ENCODE measurements around the gene AIFM1. TPM values are rescaled to one million over a fixed set of nuclear protein-coding genes. Genes with fewer than 3 reads are reported as not detected.

AIFM1 gene
- total and polyA plus RNA-seq, 4 donors = 14.4 to 35.8 (median 31.2) TPM

- Histone ChIP-seq H3K9me3 (ENCODE audit: control insufficient read depth in 4 of 4, insufficient read depth in 3 of 4, low read length in 3 of 4) (no peaks in the 10 kb centered on the region), H3K36me3 (ENCODE audit: control insufficient read depth in 4 of 4, insufficient read depth in 4 of 4, low read length in 4 of 4) (peaks cover 5 to 16% (median 11%) of the 10 kb centered on the region in 4 donors), H3K27ac (ENCODE audit: low read depth in 1 of 2, low read length in 1 of 2) (no peak overlapping the region), H3K4me1 (ENCODE audit: control insufficient read depth in 5 of 5, insufficient read depth in 5 of 5, low read length in 5 of 5) (no peaks in the 10 kb centered on the region), H3K4me3 (no peak overlapping the region), H3K9ac (ENCODE audit: insufficient read depth in 1 of 2, low read length in 2 of 2) (no peak overlapping the region), H3K27me3 (ENCODE audit: control insufficient read depth in 3 of 3, insufficient read depth in 3 of 3, low read length in 2 of 3) (peaks cover 0 to 2% (median 2%) of the 10 kb centered on the region in 3 donors)
- TF ChIP-seq CTCF (IDR thresholded peaks at IDR 0.05; ENCODE audit: control extremely low read depth, extremely low read depth) = no peak
- ATAC-seq (ENCODE audit: insufficient read depth, low FRiP score) = no peak
- DNase-seq = no peak
- 85 to 97% methylated on average over 8 of the region's 8 CpGs for WGBS, 2 donors
These were observed 28.7 kb downstream of the AIFM1 start for GRCh38 chrX:130136961-130137360.

GRCh38 chrX:130136496-130136895, 29.1 kb downstream of the AIFM1 start:
- Histone ChIP-seq H3K4me3 (no peak overlapping the region), H3K27me3 (ENCODE audit: control insufficient read depth in 3 of 3, insufficient read depth in 3 of 3, low read length in 2 of 3) (peaks cover 0 to 2% (median 2%) of the 10 kb centered on the region in 3 donors), H3K4me1 (ENCODE audit: control insufficient read depth in 5 of 5, insufficient read depth in 5 of 5, low read length in 5 of 5) (no peaks in the 10 kb centered on the region), H3K27ac (ENCODE audit: low read depth in 1 of 2, low read length in 1 of 2) (no peak overlapping the region), H3K9ac (ENCODE audit: insufficient read depth in 1 of 2, low read length in 2 of 2) (no peak overlapping the region), H3K36me3 (ENCODE audit: control insufficient read depth in 4 of 4, insufficient read depth in 4 of 4, low read length in 4 of 4) (peaks cover 5 to 16% (median 11%) of the 10 kb centered on the region in 4 donors), H3K9me3 (ENCODE audit: control insufficient read depth in 4 of 4, insufficient read depth in 3 of 4, low read length in 3 of 4) (no peaks in the 10 kb centered on the region)
- ATAC-seq (ENCODE audit: insufficient read depth, low FRiP score) (no peak), DNase-seq (no peak)
- 65 to 77% methylated on average over 5 of the region's 5 CpGs for WGBS, 2 donors
- no peak for TF ChIP-seq CTCF (IDR thresholded peaks at IDR 0.05; ENCODE audit: control extremely low read depth, extremely low read depth)

GRCh38 chrX:130130990-130131389, 34.7 kb downstream of the AIFM1 start:
- no peak for ATAC-seq (ENCODE audit: insufficient read depth, low FRiP score)
- H3K4me3 ChIP-seq = no peak overlapping the region
- H3K9ac ChIP-seq (ENCODE audit: insufficient read depth in 1 of 2, low read length in 2 of 2) = no peak overlapping the region
- H3K9me3 ChIP-seq (ENCODE audit: control insufficient read depth in 4 of 4, insufficient read depth in 3 of 4, low read length in 3 of 4) = no peaks in the 10 kb centered on the region
- peaks cover 2% of the 10 kb centered on the region in 3 donors for H3K27me3 ChIP-seq (ENCODE audit: control insufficient read depth in 3 of 3, insufficient read depth in 3 of 3, low read length in 2 of 3)
- no peak overlapping the region for H3K27ac ChIP-seq (ENCODE audit: low read depth in 1 of 2, low read length in 1 of 2)
- H3K36me3 ChIP-seq (ENCODE audit: control insufficient read depth in 4 of 4, insufficient read depth in 4 of 4, low read length in 4 of 4) = peaks cover 0 to 9% (median 5%) of the 10 kb centered on the region in 4 donors
- TF ChIP-seq CTCF (IDR thresholded peaks at IDR 0.05; ENCODE audit: control extremely low read depth, extremely low read depth) = no peak
- H3K4me1 ChIP-seq (ENCODE audit: control insufficient read depth in 5 of 5, insufficient read depth in 5 of 5, low read length in 5 of 5) = peaks cover 0 to 1% (median 0%) of the 10 kb centered on the region in 5 donors
- no peak for DNase-seq
- WGBS, 2 donors = 85 to 98% methylated on average over 5 of the region's 5 CpGs

Data from lung (tissue), 12 donors.